H9 (cell line): ENCODE results near the gene PFKFB2. TPM values are rescaled to one million over a fixed set of nuclear protein-coding genes. Genes with fewer than 3 reads are reported as not detected.

Source experiments
- DNase-seq: peaks from one replicate; pipeline ENCODE4 v3.0.0-alpha.2; 2017
- H2AFZ ChIP-seq: one replicate; pipeline ENCODE4 v1.6.1; 2013; ENCODE audit warnings: mild to moderate bottlenecking, low read length, control low read depth, moderate library complexity
- H2AK5ac ChIP-seq: 2 replicates; pipeline ENCODE4 v1.6.1; 2013; ENCODE audit warnings: low read length, control low read depth, mixed read lengths; ENCODE audit not compliant: insufficient read length
- H2BK120ac ChIP-seq: one replicate; pipeline ENCODE4 v1.6.1; 2013; ENCODE audit warnings: low read depth, mild to moderate bottlenecking, low read length, control low read depth, inconsistent platforms; ENCODE audit not compliant: poor library complexity, severe bottlenecking
- H2BK12ac ChIP-seq: 2 replicates; pipeline ENCODE4 v1.6.1; 2013; ENCODE audit warnings: low read length, control low read depth, mixed read lengths, low read depth; ENCODE audit not compliant: insufficient read length
- H2BK15ac ChIP-seq: 2 replicates; pipeline ENCODE4 v1.6.1; 2013; ENCODE audit warnings: low read depth, low read length, control low read depth
- H2BK20ac ChIP-seq: one replicate; pipeline ENCODE4 v1.6.1; 2013; ENCODE audit warnings: low read depth, mild to moderate bottlenecking, low read length, control low read depth, inconsistent platforms; ENCODE audit not compliant: poor library complexity, severe bottlenecking
- H2BK5ac ChIP-seq: 2 replicates; pipeline ENCODE4 v1.6.1; 2013; ENCODE audit warnings: low read length, control low read depth, mixed read lengths; ENCODE audit not compliant: insufficient read length
- H3K14ac ChIP-seq: 2 replicates; pipeline ENCODE4 v1.6.1; 2013; ENCODE audit warnings: low read length, control low read depth; ENCODE audit not compliant: insufficient read depth
- H3K18ac ChIP-seq: 2 replicates; pipeline ENCODE4 v1.6.1; 2013; ENCODE audit warnings: low read depth, mild to moderate bottlenecking, mixed read lengths, low read length, control low read depth; ENCODE audit not compliant: insufficient read length
- H3K23ac ChIP-seq: 2 replicates; pipeline ENCODE4 v1.6.1; 2013; ENCODE audit warnings: low read length, control low read depth, mixed read lengths, low read depth; ENCODE audit not compliant: insufficient read length
- H3K23me2 ChIP-seq: 2 replicates; pipeline ENCODE4 v1.6.1; 2013; ENCODE audit warnings: low read depth, mild to moderate bottlenecking, mixed read lengths, low read length, control low read depth; ENCODE audit not compliant: insufficient read length, poor library complexity, severe bottlenecking
- H3K27ac ChIP-seq: 2 replicates; pipeline ENCODE4 v1.5.1; 2013; ENCODE audit warnings: low read length, control low read depth, mixed read lengths, low read depth; ENCODE audit not compliant: insufficient read length
- H3K27me3 ChIP-seq: 2 replicates; pipeline ENCODE4 v1.6.1; 2013; ENCODE audit warnings: low read length, control low read depth, inconsistent platforms; ENCODE audit not compliant: insufficient read depth
- H3K4ac ChIP-seq: 2 replicates; pipeline ENCODE4 v1.6.1; 2013; ENCODE audit warnings: low read depth, mild to moderate bottlenecking, control low read depth, inconsistent platforms, low read length, moderate library complexity
- H3K4me1 ChIP-seq: 2 replicates; pipeline ENCODE4 v1.6.1; 2013; ENCODE audit warnings: low read length, control low read depth, inconsistent platforms; ENCODE audit not compliant: insufficient read depth
- H3K4me2 ChIP-seq: 2 replicates; pipeline ENCODE4 v1.6.1; 2013; ENCODE audit warnings: low read length, control low read depth, mixed read lengths; ENCODE audit not compliant: insufficient read length, insufficient read depth
- H3K56ac ChIP-seq: 2 replicates; pipeline ENCODE4 v1.6.1; 2013; ENCODE audit warnings: low read depth, mild to moderate bottlenecking, mixed read lengths, low read length, control low read depth; ENCODE audit not compliant: insufficient read length
- H3K79me1 ChIP-seq: 2 replicates; pipeline ENCODE4 v1.6.1; 2013; ENCODE audit warnings: low read depth, mild to moderate bottlenecking, moderate library complexity, low read length, control low read depth, inconsistent platforms; ENCODE audit not compliant: insufficient read depth, poor library complexity, severe bottlenecking
- H3K79me2 ChIP-seq: 2 replicates; pipeline ENCODE4 v1.6.1; 2013; ENCODE audit warnings: low read length, control low read depth, inconsistent platforms; ENCODE audit not compliant: insufficient read depth
- H3K9ac ChIP-seq: 2 replicates; pipeline ENCODE4 v1.6.1; 2013; ENCODE audit warnings: low read length, control low read depth, mixed read lengths; ENCODE audit not compliant: insufficient read length; ENCODE audit errors: extremely low read depth
- H3K9me3 ChIP-seq: one replicate; pipeline ENCODE4 v1.6.1; 2013; ENCODE audit warnings: low read depth, low read length, inconsistent platforms; ENCODE audit not compliant: control insufficient read depth
- H3T11ph ChIP-seq: one replicate; pipeline ENCODE4 v1.6.1; 2013; ENCODE audit warnings: mild to moderate bottlenecking, low read length, control low read depth, inconsistent platforms
- H4K20me1 ChIP-seq: one replicate; pipeline ENCODE4 v1.6.1; 2013; ENCODE audit not compliant: control insufficient read depth, insufficient read length, insufficient read depth
- H4K5ac ChIP-seq: 2 replicates; pipeline ENCODE4 v1.6.1; 2013; ENCODE audit warnings: low read depth, mild to moderate bottlenecking, mixed read lengths, low read length, control low read depth; ENCODE audit not compliant: insufficient read length
- H4K8ac ChIP-seq: replicated peaks from 2 replicates; pipeline ENCODE4 v1.6.1; 2013; ENCODE audit warnings: low read length, control low read depth, mixed read lengths, low read depth; ENCODE audit not compliant: insufficient read length
- H4K91ac ChIP-seq: 2 replicates; pipeline ENCODE4 v1.6.1; 2013; ENCODE audit warnings: low read depth, mild to moderate bottlenecking, moderate library complexity, mixed read lengths, low read length, control low read depth; ENCODE audit not compliant: insufficient read length
- H3K27ac Mint-ChIP-seq, 3 experiments: 2 replicates in 2 of 3; 3 replicates in 1 of 3; pipeline ENCODE4 v1.8.0; 2020 to 2021; ENCODE audit warnings: mixed read lengths in 3 of 3, mild to moderate bottlenecking in 1 of 3, moderate library complexity in 1 of 3
- H3K27me3 Mint-ChIP-seq: 2 replicates; pipeline ENCODE4 v1.8.0; 2021; ENCODE audit warnings: low read depth, mild to moderate bottlenecking, moderate library complexity, mixed read lengths
- H3K36me3 Mint-ChIP-seq, 3 experiments: 2 replicates in 2 of 3; 3 replicates in 1 of 3; pipeline ENCODE4 v1.8.0; 2020 to 2021; ENCODE audit warnings: low read depth in 3 of 3, mixed read lengths in 3 of 3; ENCODE audit not compliant: insufficient read depth in 1 of 3
- H3K4me1 Mint-ChIP-seq, 2 experiments: 2 replicates each; pipeline ENCODE4 v1.8.0; 2020; ENCODE audit warnings: mixed read lengths in 2 of 2
- H3K4me3 Mint-ChIP-seq, 2 experiments: 2 replicates in 1 of 2; 3 replicates in 1 of 2; pipeline ENCODE4 v1.8.0; 2020 to 2021; ENCODE audit warnings: mild to moderate bottlenecking in 2 of 2, mixed read lengths in 2 of 2, moderate library complexity in 1 of 2
- H3K9me3 Mint-ChIP-seq, 2 experiments: 2 replicates in 1 of 2; 3 replicates in 1 of 2; pipeline ENCODE4 v1.8.0; 2020; ENCODE audit warnings: mild to moderate bottlenecking in 2 of 2, mixed read lengths in 2 of 2, moderate library complexity in 1 of 2
- CTCF ChIP-seq: fragments of 200-600 bp; sonication (generic); conservative IDR thresholded peaks from 3 replicates; pipeline ENCODE4 v1.8.0; 2021; ENCODE audit warnings: antibody characterized with exemption, mild to moderate bottlenecking
- WGBS: extraction: QIAGEN DNeasy Blood & Tissue Kit; methylation state at CpG from one replicate; pipeline ENCODE4 v1.1.7; 2013; ENCODE audit warnings: missing lambda C conversion rate, low lambda C conversion rate, mixed read lengths; ENCODE audit not compliant: insufficient read length; ENCODE audit errors: extremely low coverage; 5-methylcytosine and 5-hydroxymethylcytosine counted together
- total RNA-seq: library from RNA; stranded (reverse); gene quantifications from 2 replicates; pipeline ENCODE4 v1.2.1, GENCODE V29; 2021

PFKFB2 gene
- total RNA-seq, 1 experiment from 2014 or later = 14.6 TPM

DNA sequence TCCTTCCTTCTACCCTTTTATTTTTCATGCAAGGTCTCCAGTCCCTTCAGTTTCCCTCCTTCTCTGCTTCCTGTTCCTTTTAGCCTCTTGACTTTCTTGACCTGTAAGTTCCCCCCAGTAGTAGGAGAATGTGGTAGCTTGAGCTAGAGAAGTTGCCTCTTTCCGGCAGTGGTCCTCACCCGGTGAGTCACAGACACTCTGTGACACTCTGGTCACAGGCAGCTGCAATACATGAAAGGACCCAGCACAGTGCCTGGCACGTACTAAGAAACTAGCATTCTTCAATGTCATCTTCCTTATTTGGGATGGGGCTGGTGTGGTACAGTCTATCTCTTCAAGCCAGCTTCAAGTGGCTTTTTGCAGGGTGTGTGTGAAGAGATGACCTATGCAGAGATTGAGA, 16.0 kb downstream of the PFKFB2 start:
- Histone ChIP-seq H3K27me3 (no peaks in the 10 kb centered on the region), H3K27ac (no peak overlapping the region), H3K18ac (no peak overlapping the region), H4K8ac (no peak overlapping the region), H4K5ac (no peak overlapping the region), H3K4ac (no peak overlapping the region), H3K23ac (no peak overlapping the region), H3K79me2 (no peaks in the 10 kb centered on the region), H3K14ac (no peak overlapping the region), H4K20me1 (no peaks in the 10 kb centered on the region), H3K9me3 (no peaks in the 10 kb centered on the region), H3K79me1 (no peaks in the 10 kb centered on the region), H3K4me1 (no peaks in the 10 kb centered on the region), H4K91ac (no peak overlapping the region), H3K9ac (no peak overlapping the region), H3K4me2 (no peak overlapping the region), H2BK120ac (no peak overlapping the region), H3K23me2 (no peaks in the 10 kb centered on the region), H2AK5ac (no peak overlapping the region), H2BK20ac (no peak overlapping the region), H3K56ac (no peak overlapping the region), H2BK15ac (no peak overlapping the region), H2BK5ac (no peak overlapping the region), H3T11ph (no peak overlapping the region), H2BK12ac (no peak overlapping the region), H2AFZ (no peak overlapping the region)
- peaks cover 6 to 36% (median 36%) of the 10 kb centered on the region in 3 experiments; a peak in 6 of 7 replicates for H3K36me3 Mint-ChIP-seq
- TF ChIP-seq CTCF = no peak
- H3K27ac Mint-ChIP-seq = no peak overlapping the region; a peak in 1 of 7 replicates
- H3K4me1 Mint-ChIP-seq = no peaks in the 10 kb centered on the region
- WGBS = no CpG with 5 or more reads among the region's 3 CpGs
- H3K27me3 Mint-ChIP-seq = no peaks in the 10 kb centered on the region
- no peak for DNase-seq
- H3K9me3 Mint-ChIP-seq = no peaks in the 10 kb centered on the region
- no peak overlapping the region for H3K4me3 Mint-ChIP-seq
